Transverse colon (tissue), 4 donors: Measurements from ENCODE around the gene EBF3.

Experiments used
- POLR2A ChIP-seq: fragments of 450-650 bp; IDR thresholded peaks from one replicate; pipeline ENCODE4 v1.6.1; 2016; ENCODE audit warnings: antibody characterized with exemption, mild to moderate bottlenecking, moderate library complexity
- POLR2AphosphoS5 ChIP-seq, 3 donors: sonication (generic); formaldehyde crosslinking; IDR thresholded peaks; one replicate each; pipeline ENCODE4 v1.6.1; 2016; ENCODE audit warnings: antibody characterized with exemption in 3 of 3
- TF ChIP-seq, protein P1 (sequence below), 5 experiments: fragments of 200-600 bp in 3 of 5; fragments of 450-650 bp in 2 of 5; sonication (generic) in 3 of 5; IDR thresholded peaks; 1 replicate in 2 of 5; 2 replicates in 3 of 5; pipeline ENCODE4 v1.5.1; 2016 to 2017; ENCODE audit warnings: antibody characterized with exemption in 5 of 5, inconsistent platforms in 3 of 5, mild to moderate bottlenecking in 2 of 5, moderate library complexity in 1 of 5

DNA sequence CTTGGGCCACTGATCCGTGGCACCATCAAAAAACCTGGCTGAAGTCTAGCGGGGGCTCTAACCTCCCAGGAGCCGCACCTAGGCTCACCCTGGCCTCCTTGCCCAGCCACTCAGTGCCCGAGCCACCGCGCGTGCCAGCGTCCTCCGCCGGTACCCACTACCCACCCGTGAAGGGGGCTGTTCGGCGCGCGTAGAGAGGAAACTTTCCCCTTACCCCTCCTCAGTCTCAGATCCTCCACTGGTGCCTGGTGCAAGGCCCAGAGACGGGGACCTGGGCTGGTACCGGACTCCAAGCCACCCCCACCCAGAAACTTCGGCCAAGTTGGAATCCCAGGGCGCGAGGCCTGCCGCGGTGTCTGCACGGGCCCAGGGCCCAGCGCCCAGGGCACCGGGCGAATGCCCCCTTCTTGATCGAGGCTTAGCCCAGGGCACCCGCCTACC lies 3.5 kb upstream of the EBF3 start:
- no peak for TF ChIP-seq POLR2A
- TF ChIP-seq, protein P1, sequence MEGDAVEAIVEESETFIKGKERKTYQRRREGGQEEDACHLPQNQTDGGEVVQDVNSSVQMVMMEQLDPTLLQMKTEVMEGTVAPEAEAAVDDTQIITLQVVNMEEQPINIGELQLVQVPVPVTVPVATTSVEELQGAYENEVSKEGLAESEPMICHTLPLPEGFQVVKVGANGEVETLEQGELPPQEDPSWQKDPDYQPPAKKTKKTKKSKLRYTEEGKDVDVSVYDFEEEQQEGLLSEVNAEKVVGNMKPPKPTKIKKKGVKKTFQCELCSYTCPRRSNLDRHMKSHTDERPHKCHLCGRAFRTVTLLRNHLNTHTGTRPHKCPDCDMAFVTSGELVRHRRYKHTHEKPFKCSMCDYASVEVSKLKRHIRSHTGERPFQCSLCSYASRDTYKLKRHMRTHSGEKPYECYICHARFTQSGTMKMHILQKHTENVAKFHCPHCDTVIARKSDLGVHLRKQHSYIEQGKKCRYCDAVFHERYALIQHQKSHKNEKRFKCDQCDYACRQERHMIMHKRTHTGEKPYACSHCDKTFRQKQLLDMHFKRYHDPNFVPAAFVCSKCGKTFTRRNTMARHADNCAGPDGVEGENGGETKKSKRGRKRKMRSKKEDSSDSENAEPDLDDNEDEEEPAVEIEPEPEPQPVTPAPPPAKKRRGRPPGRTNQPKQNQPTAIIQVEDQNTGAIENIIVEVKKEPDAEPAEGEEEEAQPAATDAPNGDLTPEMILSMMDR (IDR thresholded peaks at IDR 0.05), result no peak
- no peak for TF ChIP-seq POLR2AphosphoS5 (IDR thresholded peaks at IDR 0.05)
